ENCODE measurements around the gene LRP10.

Gene LRP10

DNA sequence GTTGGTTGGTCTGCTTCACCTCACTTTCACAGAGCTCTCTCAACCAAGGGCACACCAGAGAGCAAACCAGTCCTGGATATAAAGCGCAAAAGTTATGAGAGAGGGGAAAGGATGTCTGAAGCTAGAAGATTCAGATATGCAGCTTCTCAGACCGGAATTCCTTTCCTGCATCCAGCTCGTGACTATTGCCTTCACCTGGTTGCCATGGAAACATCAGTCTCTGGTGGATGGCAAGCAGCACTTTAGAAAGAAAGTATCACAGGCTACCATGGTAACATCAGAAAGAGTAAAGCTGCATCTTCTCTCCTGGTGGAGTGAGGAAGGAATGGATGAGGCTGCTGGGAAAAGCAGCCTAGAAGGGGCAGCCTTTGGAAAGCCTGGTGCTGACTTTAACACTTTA is 25.2 kb downstream of the LRP10 start:
- TF ChIP-seq FOXP2 (optimal IDR thresholded peaks at IDR 0.05; ENCODE audit: borderline replicate concordance, extremely low read depth, extremely low read length, insufficient read depth), result no peak
- no peak for TF ChIP-seq TAF1 (IDR thresholded peaks at IDR 0.05; ENCODE audit: borderline replicate concordance, insufficient read depth, low read length)
- TF ChIP-seq POLR2AphosphoS5 (IDR thresholded peaks at IDR 0.05; ENCODE audit: low read depth, low read length), result no peak
- TF ChIP-seq, protein P1, sequence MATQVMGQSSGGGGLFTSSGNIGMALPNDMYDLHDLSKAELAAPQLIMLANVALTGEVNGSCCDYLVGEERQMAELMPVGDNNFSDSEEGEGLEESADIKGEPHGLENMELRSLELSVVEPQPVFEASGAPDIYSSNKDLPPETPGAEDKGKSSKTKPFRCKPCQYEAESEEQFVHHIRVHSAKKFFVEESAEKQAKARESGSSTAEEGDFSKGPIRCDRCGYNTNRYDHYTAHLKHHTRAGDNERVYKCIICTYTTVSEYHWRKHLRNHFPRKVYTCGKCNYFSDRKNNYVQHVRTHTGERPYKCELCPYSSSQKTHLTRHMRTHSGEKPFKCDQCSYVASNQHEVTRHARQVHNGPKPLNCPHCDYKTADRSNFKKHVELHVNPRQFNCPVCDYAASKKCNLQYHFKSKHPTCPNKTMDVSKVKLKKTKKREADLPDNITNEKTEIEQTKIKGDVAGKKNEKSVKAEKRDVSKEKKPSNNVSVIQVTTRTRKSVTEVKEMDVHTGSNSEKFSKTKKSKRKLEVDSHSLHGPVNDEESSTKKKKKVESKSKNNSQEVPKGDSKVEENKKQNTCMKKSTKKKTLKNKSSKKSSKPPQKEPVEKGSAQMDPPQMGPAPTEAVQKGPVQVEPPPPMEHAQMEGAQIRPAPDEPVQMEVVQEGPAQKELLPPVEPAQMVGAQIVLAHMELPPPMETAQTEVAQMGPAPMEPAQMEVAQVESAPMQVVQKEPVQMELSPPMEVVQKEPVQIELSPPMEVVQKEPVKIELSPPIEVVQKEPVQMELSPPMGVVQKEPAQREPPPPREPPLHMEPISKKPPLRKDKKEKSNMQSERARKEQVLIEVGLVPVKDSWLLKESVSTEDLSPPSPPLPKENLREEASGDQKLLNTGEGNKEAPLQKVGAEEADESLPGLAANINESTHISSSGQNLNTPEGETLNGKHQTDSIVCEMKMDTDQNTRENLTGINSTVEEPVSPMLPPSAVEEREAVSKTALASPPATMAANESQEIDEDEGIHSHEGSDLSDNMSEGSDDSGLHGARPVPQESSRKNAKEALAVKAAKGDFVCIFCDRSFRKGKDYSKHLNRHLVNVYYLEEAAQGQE (IDR thresholded peaks at IDR 0.05; ENCODE audit: insufficient read depth in 1 of 2, low read depth in 2 of 2, low read length in 2 of 2), result no peak
- no peak for TF ChIP-seq SIN3A (IDR thresholded peaks at IDR 0.05; ENCODE audit: borderline replicate concordance, insufficient read depth, low read length)

DNA sequence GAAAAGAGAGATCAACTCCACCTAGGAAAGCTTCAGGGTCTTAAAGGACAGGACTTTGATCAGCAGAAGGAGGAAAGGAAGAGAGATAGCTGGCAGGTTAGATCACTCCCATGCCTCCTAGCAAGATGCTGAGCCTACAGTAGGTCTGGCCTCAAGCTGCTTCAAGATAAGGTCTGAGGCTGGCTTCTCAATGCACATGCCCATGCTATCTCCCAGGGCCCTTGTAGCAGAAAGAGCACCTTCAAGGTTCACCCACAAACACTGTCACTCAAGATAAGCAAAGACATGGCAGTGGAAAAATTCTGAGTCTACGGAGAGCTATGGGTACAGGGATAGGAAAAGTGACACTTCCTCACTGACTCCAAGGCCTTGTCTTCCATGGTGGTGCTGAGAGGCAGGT is 25.8 kb downstream of the LRP10 start:
- TF ChIP-seq SIN3A (IDR thresholded peaks at IDR 0.05; ENCODE audit: borderline replicate concordance, insufficient read depth, low read length) (no peak), FOXP2 (optimal IDR thresholded peaks at IDR 0.05; ENCODE audit: borderline replicate concordance, extremely low read depth, extremely low read length, insufficient read depth) (no peak), POLR2AphosphoS5 (IDR thresholded peaks at IDR 0.05; ENCODE audit: low read depth, low read length) (no peak), TAF1 (IDR thresholded peaks at IDR 0.05; ENCODE audit: borderline replicate concordance, insufficient read depth, low read length) (no peak)
- TF ChIP-seq, protein P1 (IDR thresholded peaks at IDR 0.05; ENCODE audit: insufficient read depth in 1 of 2, low read depth in 2 of 2, low read length in 2 of 2), result no peak

DNA sequence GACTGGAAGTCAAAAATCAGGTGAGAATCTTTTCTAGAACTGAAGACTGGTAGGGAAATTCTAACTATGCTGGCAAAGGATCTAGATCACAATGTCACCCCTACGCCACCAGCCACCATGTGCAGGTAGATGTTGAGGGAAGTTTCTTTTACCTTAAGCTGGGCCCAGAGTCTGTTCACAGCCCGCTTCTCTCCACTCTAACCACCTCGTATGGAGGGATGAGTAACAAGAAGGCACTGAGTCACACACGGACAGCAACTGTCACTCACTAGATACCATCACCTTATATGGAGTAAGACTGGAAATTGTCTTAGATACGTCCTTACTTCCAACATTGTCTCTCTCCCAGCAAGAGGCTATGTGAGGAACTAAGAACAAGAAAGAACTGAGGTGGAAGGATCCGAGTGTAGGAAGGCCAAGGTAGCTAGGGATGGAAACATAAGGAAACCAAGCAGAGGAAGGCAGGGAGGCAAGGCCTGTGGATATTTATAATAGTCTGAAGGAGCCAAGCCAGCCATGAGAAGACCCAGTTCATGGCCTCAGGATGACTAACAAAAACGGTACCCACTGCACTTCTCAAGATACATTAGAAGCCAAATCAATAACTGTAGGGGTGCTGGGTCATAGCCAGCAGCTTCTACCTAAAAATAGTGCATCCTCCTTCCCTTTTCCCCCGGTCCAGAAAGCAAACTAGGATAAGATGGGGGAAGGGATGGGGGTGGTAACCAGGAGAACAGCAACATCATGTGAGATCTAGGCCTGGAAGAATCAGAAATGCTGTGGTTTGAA is 27.0 kb downstream of the LRP10 start:
- TF ChIP-seq, protein P1 (IDR thresholded peaks at IDR 0.05; ENCODE audit: insufficient read depth in 1 of 2, low read depth in 2 of 2, low read length in 2 of 2), result no peak
- no peak for TF ChIP-seq FOXP2 (optimal IDR thresholded peaks at IDR 0.05; ENCODE audit: borderline replicate concordance, extremely low read depth, extremely low read length, insufficient read depth)
- no peak for TF ChIP-seq TAF1 (IDR thresholded peaks at IDR 0.05; ENCODE audit: borderline replicate concordance, insufficient read depth, low read length)
- TF ChIP-seq SIN3A (IDR thresholded peaks at IDR 0.05; ENCODE audit: borderline replicate concordance, insufficient read depth, low read length), result no peak
- TF ChIP-seq POLR2AphosphoS5 (IDR thresholded peaks at IDR 0.05; ENCODE audit: low read depth, low read length), result no peak

DNA sequence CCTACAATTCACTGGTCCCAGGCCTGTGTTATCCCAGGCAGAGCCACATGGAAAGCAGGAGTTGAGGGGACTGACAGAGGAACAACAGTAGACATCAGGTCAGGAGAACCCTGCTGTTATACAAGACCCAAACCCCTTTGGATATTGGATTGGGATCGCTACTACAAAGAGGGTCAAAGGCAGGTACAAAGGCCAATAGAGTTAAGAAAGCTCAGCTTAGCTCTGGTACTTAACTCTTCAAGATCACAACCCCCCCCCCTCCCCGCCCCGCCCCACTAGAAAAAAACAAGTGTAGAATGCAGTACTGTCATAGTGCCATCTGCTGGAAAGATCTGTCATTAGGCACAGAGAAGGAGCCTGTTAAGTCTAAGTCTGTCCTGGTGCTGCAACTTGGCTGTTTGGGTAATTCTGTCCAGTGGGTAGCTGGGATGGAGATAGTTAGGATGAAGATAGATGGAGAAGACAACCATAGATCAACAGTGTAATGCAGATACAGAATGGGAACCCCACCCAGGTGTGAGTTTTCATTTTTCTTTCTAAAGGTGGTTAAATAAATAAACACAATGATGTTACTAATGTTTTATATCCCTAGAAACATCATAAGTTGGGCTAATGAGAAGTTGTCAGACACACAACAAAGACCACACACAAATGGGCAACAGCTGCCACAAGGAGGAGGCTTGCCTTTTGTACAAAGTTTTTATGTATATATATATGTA is 28.7 kb downstream of the LRP10 start:
- TF ChIP-seq FOXP2 (optimal IDR thresholded peaks at IDR 0.05; ENCODE audit: borderline replicate concordance, extremely low read depth, extremely low read length, insufficient read depth) (no peak), SIN3A (IDR thresholded peaks at IDR 0.05; ENCODE audit: borderline replicate concordance, insufficient read depth, low read length) (no peak), TAF1 (IDR thresholded peaks at IDR 0.05; ENCODE audit: borderline replicate concordance, insufficient read depth, low read length) (no peak), POLR2AphosphoS5 (IDR thresholded peaks at IDR 0.05; ENCODE audit: low read depth, low read length) (no peak)
- TF ChIP-seq, protein P1 (IDR thresholded peaks at IDR 0.05; ENCODE audit: insufficient read depth in 1 of 2, low read depth in 2 of 2, low read length in 2 of 2), result no peak

Measured in PFSK-1 (cell line).